Peyer's patch (tissue), 4 donors: ENCODE data around the gene PTH1R. TPM values are rescaled to one million over a fixed set of nuclear protein-coding genes. Genes with fewer than 3 reads are reported as not detected.

ENCODE experiments used
- DNase-seq, 3 donors: peaks; one replicate each; pipeline ENCODE4 v3.0.0-alpha.2; 2017 to 2019
- H3K27ac ChIP-seq, 4 donors: fragments of 200-600 bp; sonication (generic); one replicate each; pipeline ENCODE4 v1.5.1; 2016 to 2019
- H3K27me3 ChIP-seq, 2 donors: fragments of 200-600 bp; sonication (generic); one replicate each; pipeline ENCODE4 v1.5.1; 2019
- H3K36me3 ChIP-seq, 3 donors: fragments of 200-600 bp; sonication (generic); one replicate each; pipeline ENCODE4 v1.5.1; 2016 to 2019
- H3K4me1 ChIP-seq, 4 donors: fragments of 200-600 bp; sonication (generic); one replicate each; pipeline ENCODE4 v1.5.1; 2016 to 2019
- H3K4me3 ChIP-seq, 4 donors: fragments of 200-600 bp; sonication (generic); 1 replicate in 3 of 4; 2 replicates in 1 of 4; pipeline ENCODE4 v1.5.1; 2016 to 2019; ENCODE audit warnings: mild to moderate bottlenecking in 1 of 4
- H3K9me3 ChIP-seq, 4 donors: fragments of 200-600 bp; sonication (generic); one replicate each; pipeline ENCODE4 v1.5.1; 2016 to 2019; ENCODE audit warnings: mild to moderate bottlenecking in 1 of 4
- CTCF ChIP-seq, 6 experiments: fragments of 450-650 bp in 4 of 6; fragments of 200-600 bp in 2 of 6; sonication (generic) in 1 of 6; IDR thresholded peaks; one replicate each; pipeline ENCODE4 v1.5.1; 2017 to 2019; ENCODE audit warnings: antibody characterized with exemption in 6 of 6, mild to moderate bottlenecking in 3 of 6, moderate library complexity in 1 of 6
- POLR2A ChIP-seq, 2 donors: fragments of 450-650 bp; IDR thresholded peaks; one replicate each; pipeline ENCODE4 v1.5.1; 2017; ENCODE audit warnings: antibody characterized with exemption in 2 of 2, mild to moderate bottlenecking in 2 of 2, moderate library complexity in 2 of 2
- total RNA-seq, 4 donors: library from RNA; depleted of rRNA; stranded (reverse); fragments of >200 nt; gene quantifications; one replicate each; pipeline ENCODE4 v1.1.0, GENCODE V29; 2016

Gene PTH1R
- total RNA-seq, 4 donors from 2014 or later: 2.4 to 12.4 (median 5.7) TPM

- no peak for TF ChIP-seq POLR2A (IDR thresholded peaks at IDR 0.05)
- TF ChIP-seq CTCF (IDR thresholded peaks at IDR 0.05): no peak
- DNase-seq: peak in 1 of 3 donors; percentile 11
- Histone ChIP-seq H3K9me3 (no peaks in the 10 kb centered on the region), H3K4me3 (no peak overlapping the region), H3K36me3 (peaks cover 0 to 11% (median 0%) of the 10 kb centered on the region in 3 donors), H3K27ac (peak overlapping the region; percentile 14 to 79 (median 60)), H3K27me3 (no peaks in the 10 kb centered on the region), H3K4me1 (peaks cover 36 to 88% (median 49%) of the 10 kb centered on the region in 4 donors)
These were observed 56.6 kb downstream of the PTH1R start for GRCh38 chr3:46934072-46934471.

GRCh38 chr3:46934498-46935167 is 57.1 kb downstream of the PTH1R start:
- Histone ChIP-seq H3K4me3 (no peak overlapping the region), H3K9me3 (no peaks in the 10 kb centered on the region), H3K27ac (peak overlapping the region; percentile 14 to 79 (median 64)), H3K36me3 (peaks cover 0 to 16% (median 0%) of the 10 kb centered on the region in 3 donors), H3K4me1 (peaks cover 31 to 88% (median 47%) of the 10 kb centered on the region in 4 donors), H3K27me3 (no peaks in the 10 kb centered on the region)
- no peak for TF ChIP-seq POLR2A (IDR thresholded peaks at IDR 0.05)
- no peak for TF ChIP-seq CTCF (IDR thresholded peaks at IDR 0.05)
- no peak for DNase-seq

GRCh38 chr3:46935168-46935858 is 57.8 kb downstream of the PTH1R start:
- no peaks in the 10 kb centered on the region for H3K9me3 ChIP-seq
- no peak overlapping the region for H3K4me3 ChIP-seq
- DNase-seq: peak in 1 of 3 donors; percentile 88
- H3K27ac ChIP-seq: peak overlapping the region; percentile 14 to 79 (median 64)
- peaks cover 0 to 23% (median 0%) of the 10 kb centered on the region in 3 donors for H3K36me3 ChIP-seq
- H3K27me3 ChIP-seq: no peaks in the 10 kb centered on the region
- H3K4me1 ChIP-seq: peaks cover 31 to 88% (median 42%) of the 10 kb centered on the region in 4 donors
- TF ChIP-seq CTCF (IDR thresholded peaks at IDR 0.05) (peak in 4 of 6 experiments; percentile 27 to 49 (median 40)), POLR2A (IDR thresholded peaks at IDR 0.05) (peak in 1 of 2 donors; percentile 27)

GRCh38 chr3:46935989-46936558 is 58.6 kb downstream of the PTH1R start:
- Histone ChIP-seq H3K36me3 (peaks cover 0 to 29% (median 0%) of the 10 kb centered on the region in 3 donors), H3K4me1 (peaks cover 23 to 85% (median 35%) of the 10 kb centered on the region in 4 donors), H3K4me3 (no peak overlapping the region), H3K27ac (peak overlapping the region in 3 of 4 donors; percentile 50 to 79 (median 77)), H3K27me3 (no peaks in the 10 kb centered on the region), H3K9me3 (no peaks in the 10 kb centered on the region)
- DNase-seq: peak in 1 of 3 donors; percentile 45
- TF ChIP-seq CTCF (IDR thresholded peaks at IDR 0.05): no peak
- no peak for TF ChIP-seq POLR2A (IDR thresholded peaks at IDR 0.05)

- no peaks in the 10 kb centered on the region for H3K9me3 ChIP-seq
- peak overlapping the region in 1 of 4 donors; percentile 77 for H3K27ac ChIP-seq
- no peak overlapping the region for H3K4me3 ChIP-seq
- peaks cover 0 to 29% (median 0%) of the 10 kb centered on the region in 3 donors for H3K36me3 ChIP-seq
- peak in 1 of 3 donors; percentile 15 for DNase-seq
- no peak for TF ChIP-seq CTCF (IDR thresholded peaks at IDR 0.05)
- TF ChIP-seq POLR2A (IDR thresholded peaks at IDR 0.05): no peak
- H3K4me1 ChIP-seq: peaks cover 18 to 84% (median 30%) of the 10 kb centered on the region in 4 donors
- no peaks in the 10 kb centered on the region for H3K27me3 ChIP-seq
These were observed 59.3 kb downstream of the PTH1R start for GRCh38 chr3:46936733-46937250.
